ENCODE measurements around the gene GLYR1. TPM values are rescaled to one million over a fixed set of nuclear protein-coding genes. Genes with fewer than 3 reads are reported as not detected.

GLYR1 gene
- total and polyA plus RNA-seq, 9 of the 15 experiments (the other 6 are each of a cell fraction or from before 2014, with no cell fraction given), result 6.7 to 99.2 (median 60.2) TPM

- no peak for TF ChIP-seq HNRNPL (IDR thresholded peaks at IDR 0.05; ENCODE audit: low read depth, low read length)
- TF ChIP-seq ZNF57 (CRISPR knock-in tag; IDR thresholded peaks at IDR 0.05), result no peak
- no peak for TF ChIP-seq MCM5 (IDR thresholded peaks at IDR 0.05; ENCODE audit: low read depth)
- no peak for TF ChIP-seq ZFPM2 (CRISPR knock-in tag; IDR thresholded peaks at IDR 0.05)
- TF ChIP-seq, protein P1, sequence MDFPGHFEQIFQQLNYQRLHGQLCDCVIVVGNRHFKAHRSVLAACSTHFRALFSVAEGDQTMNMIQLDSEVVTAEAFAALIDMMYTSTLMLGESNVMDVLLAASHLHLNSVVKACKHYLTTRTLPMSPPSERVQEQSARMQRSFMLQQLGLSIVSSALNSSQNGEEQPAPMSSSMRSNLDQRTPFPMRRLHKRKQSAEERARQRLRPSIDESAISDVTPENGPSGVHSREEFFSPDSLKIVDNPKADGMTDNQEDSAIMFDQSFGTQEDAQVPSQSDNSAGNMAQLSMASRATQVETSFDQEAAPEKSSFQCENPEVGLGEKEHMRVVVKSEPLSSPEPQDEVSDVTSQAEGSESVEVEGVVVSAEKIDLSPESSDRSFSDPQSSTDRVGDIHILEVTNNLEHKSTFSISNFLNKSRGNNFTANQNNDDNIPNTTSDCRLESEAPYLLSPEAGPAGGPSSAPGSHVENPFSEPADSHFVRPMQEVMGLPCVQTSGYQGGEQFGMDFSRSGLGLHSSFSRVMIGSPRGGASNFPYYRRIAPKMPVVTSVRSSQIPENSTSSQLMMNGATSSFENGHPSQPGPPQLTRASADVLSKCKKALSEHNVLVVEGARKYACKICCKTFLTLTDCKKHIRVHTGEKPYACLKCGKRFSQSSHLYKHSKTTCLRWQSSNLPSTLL (IDR thresholded peaks at IDR 0.05), result no peak
- no peak for TF ChIP-seq CAMTA2 (CRISPR knock-in tag; conservative IDR thresholded peaks at IDR 0.05)
- peak; percentile 73 for TF ChIP-seq ZNF143 (CRISPR knock-in tag; IDR thresholded peaks at IDR 0.05)
- TF ChIP-seq PCBP1 (IDR thresholded peaks at IDR 0.05; ENCODE audit: low read depth, low read length, poor library complexity, severe bottlenecking), result peak; percentile 21
- TF ChIP-seq ZEB2 (IDR thresholded peaks at IDR 0.05), result no peak
- no peak for TF ChIP-seq PTRF (tag; IDR thresholded peaks at IDR 0.05)
- no peak for TF ChIP-seq SRSF3 (IDR thresholded peaks at IDR 0.05; ENCODE audit: insufficient read depth, low read length)
- TF ChIP-seq SRSF7 (optimal IDR thresholded peaks at IDR 0.05; ENCODE audit: low read depth, low read length), result no peak
- TF ChIP-seq MEF2D (tag; conservative IDR thresholded peaks at IDR 0.05; ENCODE audit: low read depth), result no peak
- no peak for TF ChIP-seq ZNF561 (CRISPR knock-in tag; conservative IDR thresholded peaks at IDR 0.05)
- no peak for TF ChIP-seq HNRNPK (IDR thresholded peaks at IDR 0.05; ENCODE audit: low read depth, low read length, poor library complexity, severe bottlenecking)
- no peak for TF ChIP-seq NELFE (IDR thresholded peaks at IDR 0.05; ENCODE audit: insufficient read depth, insufficient read length)
- no peak for TF ChIP-seq ZNF408 (CRISPR knock-in tag; IDR thresholded peaks at IDR 0.05; ENCODE audit: low read depth)
- peak; percentile 88 for TF ChIP-seq FOS (IDR thresholded peaks at IDR 0.05; ENCODE audit: extremely low read depth, insufficient read length)
- TF ChIP-seq KLF13 (tag; IDR thresholded peaks at IDR 0.05; ENCODE audit: borderline replicate concordance, low read depth), result no peak
- peak; percentile 54; the same call in 1 of the 2 replicates for TF ChIP-seq JUND (IDR thresholded peaks at IDR 0.05; ENCODE audit: borderline replicate concordance, low read depth, low read length)
- peak; percentile 28; the same call in 1 of the 3 replicates for TF ChIP-seq JUND (tag; IDR thresholded peaks at IDR 0.05; ENCODE audit: borderline replicate concordance, low read depth, low read length)
- TF ChIP-seq ZNF347 (CRISPR knock-in tag; IDR thresholded peaks at IDR 0.05; ENCODE audit: low read depth), result no peak
- no peak for TF ChIP-seq SPI1 (IDR thresholded peaks at IDR 0.05; ENCODE audit: borderline replicate concordance, low read depth, low read length)
- TF ChIP-seq SREBF1 (IDR thresholded peaks at IDR 0.05; ENCODE audit: borderline replicate concordance, low read depth, low read length), result peak; percentile 73; the same call in 1 of the 2 replicates
- 0 out of 2 replicates have a peak, but pooled peaks have one; percentile 39 for TF ChIP-seq RFX5 (IDR thresholded peaks at IDR 0.05; ENCODE audit: low read depth, low read length)
- peak; percentile 79 for TF ChIP-seq JUN (IDR thresholded peaks at IDR 0.05; ENCODE audit: borderline replicate concordance, low read depth, low read length)
- TF ChIP-seq JUN (CRISPR knock-in tag; IDR thresholded peaks at IDR 0.05; ENCODE audit: borderline replicate concordance), result no peak
- TF ChIP-seq BDP1 (IDR thresholded peaks at IDR 0.05; ENCODE audit: insufficient read depth, insufficient read length), result no peak
Observed at GRCh38 chr16:4846901-4847773, at the start of gene GLYR1, which contains the start of gene UBN1 (continued).

Measured in K562 (cell line).